ENCODE results near the gene PFDN6. TPM values are rescaled to one million over a fixed set of nuclear protein-coding genes. Genes with fewer than 3 reads are reported as not detected.
A peak's percentile ranks its signal among the peaks of the same experiment; 100 is the strongest.

Gene PFDN6
- total and polyA plus RNA-seq, 2 of the 13 experiments (the other 11 are each of a cell fraction or from before 2014, with no cell fraction given) = 75.5 to 87.0 TPM

- TF ChIP-seq ZBTB43 (CRISPR knock-in tag; conservative IDR thresholded peaks at IDR 0.05) = 0 out of 2 replicates have a peak, but pooled peaks have one; percentile 27
- TF ChIP-seq REL (CRISPR knock-in tag; conservative IDR thresholded peaks at IDR 0.05) = no peak
- no peak; the same call in 1 of the 2 replicates for TF ChIP-seq ZNF891 (CRISPR knock-in tag; IDR thresholded peaks at IDR 0.05)
- TF ChIP-seq EHMT2 (IDR thresholded peaks at IDR 0.05; ENCODE audit: borderline replicate concordance, low read depth, low read length) = no peak
- no peak for TF ChIP-seq ZHX2 (IDR thresholded peaks at IDR 0.05; ENCODE audit: low read depth)
- TF ChIP-seq ZHX2 (CRISPR knock-in tag; IDR thresholded peaks at IDR 0.05; ENCODE audit: borderline replicate concordance) = peak; percentile 54; the same call in 1 of the 2 replicates
- no peak for TF ChIP-seq ZBTB25 (CRISPR knock-in tag; IDR thresholded peaks at IDR 0.05)
- 0 out of 2 replicates have a peak, but pooled peaks have one; percentile 34 for TF ChIP-seq JUN (CRISPR knock-in tag; IDR thresholded peaks at IDR 0.05)
- no peak for TF ChIP-seq NFIB (CRISPR knock-in tag; IDR thresholded peaks at IDR 0.05; ENCODE audit: borderline replicate concordance)
- no peak; the same call in 1 of the 2 replicates for TF ChIP-seq ZNF792 (CRISPR knock-in tag; IDR thresholded peaks at IDR 0.05)
- no peak for TF ChIP-seq BRCA1 (CRISPR knock-in tag; IDR thresholded peaks at IDR 0.05)
- TF ChIP-seq GABPA (IDR thresholded peaks at IDR 0.05; ENCODE audit: low read depth, low read length) = peak; percentile 45
- TF ChIP-seq GABPA (CRISPR knock-in tag; IDR thresholded peaks at IDR 0.05; ENCODE audit: low read depth) = peak; percentile 82
- TF ChIP-seq GATAD1 (CRISPR knock-in tag; IDR thresholded peaks at IDR 0.05) = peak; percentile 72
- TF ChIP-seq DMAP1 (CRISPR knock-in tag; IDR thresholded peaks at IDR 0.05) = peak; percentile 69
- no peak for TF ChIP-seq PRMT3 (CRISPR knock-in tag; IDR thresholded peaks at IDR 0.05; ENCODE audit: borderline replicate concordance, low read depth)
- TF ChIP-seq ARHGAP35 (CRISPR knock-in tag; IDR thresholded peaks at IDR 0.05; ENCODE audit: borderline replicate concordance) = no peak; the same call in none of the 2 replicates
- no peak for TF ChIP-seq ZNF282 (IDR thresholded peaks at IDR 0.05; ENCODE audit: partially characterized antibody)
- peak; percentile 64; the same call in 1 of the 2 replicates for TF ChIP-seq ZBTB7B (CRISPR knock-in tag; IDR thresholded peaks at IDR 0.05)
- TF ChIP-seq ZNF720 (CRISPR knock-in tag; IDR thresholded peaks at IDR 0.05) = peak; percentile 79; the same call in 1 of the 2 replicates
- TF ChIP-seq TBX3 (IDR thresholded peaks at IDR 0.05; ENCODE audit: borderline replicate concordance) = peak; percentile 52; the same call in 1 of the 2 replicates
- TF ChIP-seq ZNF788 (CRISPR knock-in tag; IDR thresholded peaks at IDR 0.05; ENCODE audit: borderline replicate concordance) = peak; percentile 55; the same call in 1 of the 2 replicates
These were observed 40.3 kb upstream of the PFDN6 start (continued) for GRCh38 chr6:33248932-33249731.
